Neuron (in vitro differentiated cells): ENCODE data around the gene CLIC1.
A peak's percentile ranks its signal among the peaks of the same experiment; 100 is the strongest.

Source experiments
- H2AFZ ChIP-seq: one replicate; pipeline ENCODE4 v1.6.1; 2013; ENCODE audit warnings: low read depth, mild to moderate bottlenecking, inconsistent platforms, low read length, moderate library complexity
- H3K27me3 ChIP-seq: one replicate; pipeline ENCODE4 v1.6.1; 2013; ENCODE audit warnings: low read length; ENCODE audit not compliant: insufficient read depth
- H3K36me3 ChIP-seq: one replicate; pipeline ENCODE4 v1.6.1; 2013; ENCODE audit warnings: low read length; ENCODE audit not compliant: insufficient read depth
- H3K4me1 ChIP-seq: one replicate; pipeline ENCODE4 v1.6.1; 2013; ENCODE audit warnings: low read length; ENCODE audit not compliant: insufficient read depth
- H3K4me3 ChIP-seq: 2 replicates; pipeline ENCODE4 v1.5.1; 2013; ENCODE audit warnings: mild to moderate bottlenecking, low read length, moderate library complexity
- H3K9me3 ChIP-seq: one replicate; pipeline ENCODE4 v1.6.1; 2013; ENCODE audit warnings: low read length

The CLIC1 gene

DNA sequence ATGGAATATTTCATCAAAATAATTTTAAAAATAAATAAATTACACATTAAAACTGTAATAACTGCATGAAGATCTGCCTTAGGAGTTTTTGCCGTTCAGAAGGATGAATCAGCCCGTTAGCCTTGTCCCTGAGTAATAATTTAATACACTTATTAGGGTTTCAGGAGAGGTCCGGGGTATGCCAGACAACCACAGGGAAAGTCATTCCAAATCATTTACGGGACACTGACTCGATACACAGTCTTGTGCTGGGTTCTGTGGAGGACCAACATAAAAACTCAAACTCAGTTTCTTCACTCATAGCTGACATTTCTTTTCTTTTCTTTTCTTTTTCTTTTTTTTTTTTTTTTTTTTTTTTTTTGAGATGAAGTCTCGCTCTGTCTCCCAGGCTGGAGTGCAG is 30.4 kb downstream of the CLIC1 start:
- H3K27me3 ChIP-seq = no peaks in the 10 kb centered on the region
- H3K4me3 ChIP-seq = no peak overlapping the region
- H3K36me3 ChIP-seq = peaks cover 3% of the 10 kb centered on the region
- H3K4me1 ChIP-seq = peaks cover 9% of the 10 kb centered on the region
- no peaks in the 10 kb centered on the region for H3K9me3 ChIP-seq
- no peak overlapping the region for H2AFZ ChIP-seq

DNA sequence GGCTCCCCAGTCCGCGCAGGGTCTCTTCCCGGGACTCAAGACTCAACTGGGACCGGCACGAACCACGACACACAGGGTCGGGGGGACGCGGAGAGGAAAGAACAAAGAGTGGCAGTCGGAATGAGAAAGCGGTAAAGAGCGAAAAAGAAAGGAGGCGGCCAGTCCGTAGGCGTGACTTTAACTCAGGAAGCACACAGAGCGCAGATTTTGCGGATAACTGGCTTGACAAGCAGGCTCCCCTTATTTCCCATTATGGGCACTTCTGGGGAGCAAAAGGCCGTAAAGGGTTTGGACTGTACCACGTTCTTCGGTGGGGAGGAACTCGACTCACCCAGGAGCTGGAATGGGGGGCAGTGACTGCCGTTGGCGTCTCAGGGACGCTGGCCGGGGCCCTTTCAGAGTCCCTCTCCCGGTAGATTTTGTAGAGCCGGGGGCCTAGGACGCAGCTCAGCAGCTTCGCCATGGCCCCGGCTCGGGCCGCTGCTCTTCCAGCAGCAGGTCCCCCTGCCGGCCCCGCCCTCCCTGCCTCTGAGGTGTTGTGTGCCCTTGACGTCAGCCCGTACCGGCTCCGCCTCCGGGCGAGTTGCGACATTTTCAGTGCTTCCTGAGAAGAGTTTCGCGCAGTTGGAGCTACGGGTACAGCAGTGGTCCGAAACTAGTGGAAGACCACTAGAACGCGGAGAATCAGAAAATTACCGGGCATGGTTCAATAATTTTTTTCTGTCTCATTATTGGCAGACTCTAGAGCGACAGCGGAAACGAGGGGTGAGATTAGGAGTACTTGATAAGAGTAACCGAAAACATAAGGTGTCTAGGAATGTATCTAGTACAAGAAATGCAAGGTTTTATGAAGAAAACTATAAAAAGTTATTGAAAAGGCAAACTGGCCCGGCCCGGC is 33.3 kb downstream of the CLIC1 start, which contains the start of gene ABHD16A:
Gene ABHD16A (minus strand): TSS at position 506 of the 898 bp plus-strand sequence. CDS start 43 bp downstream, at position 463.
- H3K4me1 ChIP-seq = peaks cover 9% of the 10 kb centered on the region

DNA sequence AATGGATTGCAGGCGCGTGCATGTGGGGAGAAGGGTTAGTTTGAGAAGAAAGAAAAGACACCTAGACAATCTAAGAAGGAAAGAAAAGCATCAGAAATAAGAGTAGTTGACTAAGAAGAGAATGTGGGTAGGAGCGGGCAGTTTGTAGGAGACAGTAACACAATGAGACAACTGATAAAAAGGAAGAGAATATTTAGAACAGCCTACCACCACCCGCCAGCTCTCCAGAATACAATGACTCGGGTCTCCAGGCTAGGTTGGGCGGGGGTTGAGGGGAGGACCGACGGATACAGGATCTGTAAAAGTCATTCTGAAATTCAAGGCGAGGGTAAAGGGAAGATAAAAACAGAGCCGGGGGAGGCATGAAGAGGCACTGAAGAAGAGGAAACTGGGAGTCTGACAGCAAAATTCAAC is 33.9 kb downstream of the CLIC1 start:
- Histone ChIP-seq H3K36me3 (peaks cover 22% of the 10 kb centered on the region), H3K9me3 (no peaks in the 10 kb centered on the region), H3K4me1 (peaks cover 9% of the 10 kb centered on the region), H3K4me3 (peak overlapping the region; percentile 93), H2AFZ (peak overlapping the region; percentile 87), H3K27me3 (no peaks in the 10 kb centered on the region)

More for the DNA sequence above, 33.3 kb downstream of the CLIC1 start, which contains the start of gene ABHD16A:
- no peaks in the 10 kb centered on the region for H3K9me3 ChIP-seq
- peak within 1 kb of the TSS; percentile 93 for H3K4me3 ChIP-seq
- H3K27me3 ChIP-seq = no peaks in the 10 kb centered on the region
- peaks cover 15% of the 10 kb centered on the region for H3K36me3 ChIP-seq
- peak within 1 kb of the TSS; percentile 87 for H2AFZ ChIP-seq

DNA sequence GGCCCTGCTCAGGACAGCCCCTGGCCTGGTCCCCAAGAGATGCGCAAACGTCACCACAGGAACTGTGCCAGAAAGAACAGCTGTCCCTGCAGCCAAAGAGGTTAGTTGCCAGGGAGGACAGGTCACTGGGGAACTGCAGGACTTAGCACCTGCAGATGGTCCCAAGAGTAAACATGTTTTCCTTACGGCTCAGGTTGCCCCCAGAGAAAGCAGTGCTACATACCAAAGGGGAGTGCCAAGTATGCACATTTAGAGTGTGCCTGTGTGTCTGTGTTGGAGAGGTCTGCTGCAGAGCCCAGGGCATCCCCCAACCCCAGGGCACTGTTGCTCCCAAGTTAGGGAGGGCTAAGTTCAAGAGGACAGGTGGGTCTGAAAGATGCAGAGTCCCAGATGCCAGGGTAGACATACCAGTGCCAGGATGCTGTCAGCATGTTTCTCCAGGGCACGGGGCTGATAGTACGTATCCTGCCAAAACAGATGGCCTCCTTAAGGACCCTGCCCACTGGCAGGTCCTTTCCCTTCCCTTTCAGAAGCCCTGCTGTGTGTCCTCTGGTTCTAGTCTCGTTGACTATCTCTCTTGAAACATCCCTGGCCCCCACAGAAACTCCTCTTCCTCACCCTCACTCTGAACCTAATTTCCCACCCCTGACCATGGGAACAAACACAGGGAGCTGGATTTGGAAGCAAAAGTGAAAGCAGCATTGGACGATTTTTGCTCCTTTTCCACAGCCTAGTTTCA is 34.5 kb downstream of the CLIC1 start:
- Histone ChIP-seq H3K4me3 (peak overlapping the region; percentile 93), H3K9me3 (no peaks in the 10 kb centered on the region), H2AFZ (no peak overlapping the region), H3K27me3 (no peaks in the 10 kb centered on the region), H3K4me1 (peaks cover 9% of the 10 kb centered on the region), H3K36me3 (peaks cover 26% of the 10 kb centered on the region)

DNA sequence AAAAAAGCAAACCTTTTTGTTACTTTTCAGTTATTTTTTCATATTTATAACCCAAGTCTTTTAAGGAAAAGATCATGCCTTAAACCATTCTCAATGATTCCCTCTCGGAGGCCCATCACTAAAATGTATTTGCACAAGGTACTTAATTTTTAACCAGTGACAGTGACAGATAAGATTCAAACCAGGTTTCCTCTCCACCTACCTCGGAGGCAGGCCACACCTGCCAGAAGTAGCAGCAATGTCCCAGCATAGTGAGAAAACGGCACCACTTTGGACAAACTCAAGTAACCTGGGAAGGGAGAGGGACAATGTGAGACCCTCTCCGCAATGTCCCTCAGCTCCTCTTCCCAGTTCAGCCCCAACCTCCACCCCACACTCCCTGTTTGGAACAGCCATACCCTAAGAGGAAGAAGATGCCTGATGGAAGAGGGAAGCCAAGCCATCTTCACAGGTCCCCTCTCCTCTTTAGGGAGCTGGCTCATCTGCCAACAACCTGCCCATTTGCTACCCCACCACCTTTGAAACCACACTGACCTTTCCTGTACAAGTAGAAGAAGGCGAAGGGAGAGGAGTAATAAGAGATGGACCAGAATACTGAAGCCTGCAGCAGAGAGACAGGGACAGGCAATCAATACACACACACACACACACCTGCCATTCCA is 35.5 kb downstream of the CLIC1 start:
- Histone ChIP-seq H3K36me3 (peaks cover 32% of the 10 kb centered on the region), H3K27me3 (no peaks in the 10 kb centered on the region), H3K4me3 (no peak overlapping the region), H2AFZ (no peak overlapping the region), H3K4me1 (peaks cover 9% of the 10 kb centered on the region), H3K9me3 (no peaks in the 10 kb centered on the region)

DNA sequence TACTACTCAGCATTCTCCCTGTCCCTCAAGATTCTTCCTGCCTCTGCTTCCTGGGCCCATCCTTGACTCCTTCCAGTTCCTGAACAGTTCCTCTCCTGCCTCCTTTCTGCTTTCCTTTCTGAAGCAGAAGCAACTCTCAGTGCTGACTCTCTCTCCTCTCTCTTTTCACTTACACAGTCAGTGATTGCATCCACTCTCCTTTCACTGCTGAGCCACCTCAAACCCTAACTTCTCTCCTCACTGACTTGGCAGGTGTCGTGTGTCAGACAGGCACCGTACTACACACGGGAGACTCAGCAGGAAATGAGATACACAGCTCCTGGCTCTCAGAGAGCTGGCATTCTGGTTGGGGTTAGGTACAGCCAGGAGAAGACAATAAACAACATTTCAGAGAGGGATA is 38.8 kb downstream of the CLIC1 start:
- H3K4me3 ChIP-seq = no peak overlapping the region

DNA sequence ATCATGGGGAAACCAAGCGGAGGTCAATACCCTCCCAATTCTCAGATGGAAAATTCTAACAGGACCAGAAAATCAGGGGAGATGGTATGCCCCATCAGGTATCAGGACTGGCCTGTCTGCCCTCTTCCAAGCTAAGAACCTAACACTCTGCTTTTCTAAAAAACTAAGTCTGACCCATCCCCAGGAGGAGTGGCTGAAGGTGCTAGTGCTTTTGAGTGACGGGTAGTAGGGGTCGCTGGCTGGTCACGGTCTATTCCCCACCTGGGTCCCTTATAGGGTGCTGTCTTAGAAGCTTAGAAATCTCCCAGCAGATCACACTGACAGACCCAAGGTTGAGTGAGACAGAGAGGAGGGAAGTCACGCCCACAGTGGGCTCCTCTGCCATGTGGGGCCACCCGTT is 42.8 kb downstream of the CLIC1 start:
- no peaks in the 10 kb centered on the region for H3K4me1 ChIP-seq
- peaks cover 79% of the 10 kb centered on the region for H3K36me3 ChIP-seq
- H2AFZ ChIP-seq = no peak overlapping the region
- no peak overlapping the region for H3K4me3 ChIP-seq
- H3K27me3 ChIP-seq = no peaks in the 10 kb centered on the region
- H3K9me3 ChIP-seq = no peaks in the 10 kb centered on the region

More for the DNA sequence above, 38.8 kb downstream of the CLIC1 start:
- Histone ChIP-seq H3K9me3 (no peaks in the 10 kb centered on the region), H2AFZ (no peak overlapping the region), H3K36me3 (peaks cover 56% of the 10 kb centered on the region), H3K4me1 (peaks cover 9% of the 10 kb centered on the region), H3K27me3 (no peaks in the 10 kb centered on the region)

DNA sequence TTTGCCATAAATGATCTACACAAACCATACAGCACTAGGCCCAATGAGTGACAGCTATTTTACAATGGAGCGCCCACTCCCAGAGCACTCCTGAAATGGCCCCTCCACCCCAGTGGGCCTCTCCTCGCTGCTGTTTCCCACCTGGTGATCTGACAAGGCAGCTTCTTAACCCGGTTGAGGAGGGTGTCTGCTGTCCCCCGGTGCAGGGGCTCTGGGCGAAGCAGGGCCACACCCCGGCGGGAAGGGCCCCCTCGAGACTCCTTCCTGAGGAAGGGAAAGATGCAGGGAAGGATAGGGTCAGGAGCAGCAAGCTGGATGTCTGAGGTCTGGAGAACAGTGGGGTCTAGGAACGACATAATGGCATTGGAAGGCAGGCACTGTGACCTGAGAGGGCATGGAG is 43.4 kb downstream of the CLIC1 start:
- H3K9me3 ChIP-seq = no peaks in the 10 kb centered on the region
- H3K4me1 ChIP-seq = no peaks in the 10 kb centered on the region
- H3K27me3 ChIP-seq = no peaks in the 10 kb centered on the region
- H2AFZ ChIP-seq = no peak overlapping the region
- H3K36me3 ChIP-seq = peaks cover 82% of the 10 kb centered on the region
- no peak overlapping the region for H3K4me3 ChIP-seq

DNA sequence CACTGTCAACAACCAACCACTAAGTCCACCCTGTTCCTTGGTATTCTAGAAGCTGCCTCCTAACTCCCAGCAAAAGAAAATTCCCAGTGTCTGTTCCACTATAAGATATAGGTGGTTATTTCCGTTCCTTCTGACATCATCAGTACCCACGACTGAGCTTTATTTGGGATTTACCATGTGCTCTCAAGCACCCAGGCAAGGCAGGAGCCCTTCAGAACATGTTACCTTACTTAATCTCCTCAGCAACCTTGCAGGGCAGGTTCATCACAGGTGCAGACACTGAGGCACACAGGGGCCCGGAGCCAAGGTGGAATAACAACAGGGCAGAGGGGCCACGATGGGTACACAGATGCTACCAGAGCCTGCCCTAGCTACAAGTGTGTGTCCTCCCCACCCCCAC is 44.0 kb downstream of the CLIC1 start:
- H2AFZ ChIP-seq = no peak overlapping the region
- no peaks in the 10 kb centered on the region for H3K9me3 ChIP-seq
- no peaks in the 10 kb centered on the region for H3K4me1 ChIP-seq
- no peak overlapping the region for H3K4me3 ChIP-seq
- peaks cover 82% of the 10 kb centered on the region for H3K36me3 ChIP-seq
- H3K27me3 ChIP-seq = no peaks in the 10 kb centered on the region

DNA sequence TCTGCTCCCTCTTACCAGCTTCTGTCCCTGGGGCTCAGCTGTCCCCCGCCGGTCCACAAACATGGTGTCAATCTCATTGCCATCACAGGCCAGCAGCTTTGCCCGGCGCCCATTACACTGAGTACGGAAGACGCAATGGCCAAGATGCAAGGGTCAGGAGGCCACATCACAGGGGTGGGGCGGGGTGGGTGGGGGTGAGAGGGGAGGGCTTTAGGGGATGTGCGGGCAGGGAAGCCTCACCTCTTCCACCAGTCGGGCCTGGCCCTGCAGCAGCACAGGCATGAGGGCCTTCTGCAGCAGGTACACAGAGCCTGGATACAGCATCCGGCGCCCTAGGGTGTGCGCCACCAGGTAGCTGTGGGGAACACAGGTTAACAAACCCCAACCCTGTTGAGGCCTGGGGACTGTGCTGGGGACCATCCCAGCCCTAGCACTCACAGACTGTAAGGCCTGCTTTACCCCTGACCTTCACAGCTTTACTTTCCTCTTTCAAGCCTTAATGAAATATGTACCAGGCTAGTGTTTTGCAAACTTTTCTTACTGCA is 44.7 kb downstream of the CLIC1 start:
- peaks cover 84% of the 10 kb centered on the region for H3K36me3 ChIP-seq
- no peaks in the 10 kb centered on the region for H3K27me3 ChIP-seq
- no peak overlapping the region for H3K4me3 ChIP-seq

DNA sequence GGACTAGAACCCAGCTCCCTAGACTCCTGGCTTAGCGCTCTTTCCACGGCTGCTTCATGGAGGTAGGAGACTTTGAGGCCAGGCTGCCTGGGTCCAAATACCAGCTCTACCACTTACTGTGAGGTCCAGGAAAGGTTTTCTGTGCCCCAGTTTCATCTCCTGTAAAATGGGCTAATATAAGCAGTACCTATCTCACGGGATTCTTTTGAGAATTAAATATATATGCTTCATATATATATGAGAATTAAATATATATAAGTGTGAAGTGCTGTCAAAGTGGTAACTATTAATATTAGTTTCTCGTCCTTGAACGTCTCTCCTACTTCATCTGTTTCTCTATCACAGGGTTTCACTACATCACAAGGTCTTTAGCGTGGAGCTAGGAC is 45.3 kb downstream of the CLIC1 start:
- H3K36me3 ChIP-seq = peaks cover 86% of the 10 kb centered on the region
- H3K9me3 ChIP-seq = no peaks in the 10 kb centered on the region
- H3K4me1 ChIP-seq = no peaks in the 10 kb centered on the region
- H3K27me3 ChIP-seq = no peaks in the 10 kb centered on the region
- no peak overlapping the region for H3K4me3 ChIP-seq
- H2AFZ ChIP-seq = no peak overlapping the region

More for the DNA sequence above, 44.7 kb downstream of the CLIC1 start:
- no peaks in the 10 kb centered on the region for H3K4me1 ChIP-seq
- no peaks in the 10 kb centered on the region for H3K9me3 ChIP-seq
- H2AFZ ChIP-seq = no peak overlapping the region

DNA sequence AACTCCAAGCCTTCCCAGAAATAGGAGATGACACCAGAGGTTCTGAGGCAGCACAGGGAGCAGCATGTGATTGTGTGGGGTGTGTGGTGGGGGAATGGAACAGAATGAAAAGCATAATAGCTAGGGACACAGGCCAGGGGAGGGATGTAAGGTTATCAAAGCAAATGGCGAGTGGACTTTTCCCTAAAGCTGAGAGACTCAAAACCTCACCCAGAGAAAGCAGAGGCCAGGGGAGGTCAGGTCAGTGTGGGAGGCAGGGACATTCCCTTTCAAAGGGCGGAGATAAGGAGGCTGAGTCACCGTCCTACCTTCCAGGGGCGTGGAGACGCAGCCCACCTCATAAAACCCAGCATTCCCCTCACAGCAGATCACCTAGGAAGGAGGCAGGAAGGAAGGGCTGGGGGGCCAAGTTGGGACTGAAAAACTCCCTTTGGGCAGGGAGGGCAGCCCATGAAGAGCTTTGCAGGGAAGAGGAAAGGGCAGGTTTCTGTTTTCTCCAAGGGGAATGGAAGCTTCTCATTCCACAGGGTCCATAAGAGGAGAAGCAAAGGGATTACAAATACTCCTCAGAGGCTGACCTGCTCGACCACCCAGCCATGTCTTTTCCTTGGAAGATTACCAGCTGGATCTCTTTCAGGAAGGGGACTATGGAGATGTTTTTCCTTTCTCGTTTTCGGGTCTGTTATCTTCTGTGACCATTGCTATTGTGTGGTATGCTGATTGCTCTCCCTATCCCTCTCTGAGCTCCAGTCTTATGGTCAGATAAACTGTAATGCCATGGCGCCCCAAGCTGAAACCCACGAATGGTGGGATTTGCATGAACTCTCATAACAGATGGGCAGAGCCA is 45.9 kb downstream of the CLIC1 start:
- H3K9me3 ChIP-seq = no peaks in the 10 kb centered on the region
- H3K4me1 ChIP-seq = no peaks in the 10 kb centered on the region
- no peaks in the 10 kb centered on the region for H3K27me3 ChIP-seq
- no peak overlapping the region for H3K4me3 ChIP-seq
- no peak overlapping the region for H2AFZ ChIP-seq
- peaks cover 88% of the 10 kb centered on the region for H3K36me3 ChIP-seq
